IPS DF 4.7 (cell line): Measurements from ENCODE around the gene SLX4IP.

Experiments used
- DNase-seq: peaks from one replicate; pipeline ENCODE4 v3.0.0-alpha.2; 2013; ENCODE audit warnings: low spot score; ENCODE audit errors: extremely low read depth

SLX4IP gene

GRCh38 chr20:10631126-10631525, 196.0 kb downstream of the SLX4IP start:
- no peak for DNase-seq

DNA sequence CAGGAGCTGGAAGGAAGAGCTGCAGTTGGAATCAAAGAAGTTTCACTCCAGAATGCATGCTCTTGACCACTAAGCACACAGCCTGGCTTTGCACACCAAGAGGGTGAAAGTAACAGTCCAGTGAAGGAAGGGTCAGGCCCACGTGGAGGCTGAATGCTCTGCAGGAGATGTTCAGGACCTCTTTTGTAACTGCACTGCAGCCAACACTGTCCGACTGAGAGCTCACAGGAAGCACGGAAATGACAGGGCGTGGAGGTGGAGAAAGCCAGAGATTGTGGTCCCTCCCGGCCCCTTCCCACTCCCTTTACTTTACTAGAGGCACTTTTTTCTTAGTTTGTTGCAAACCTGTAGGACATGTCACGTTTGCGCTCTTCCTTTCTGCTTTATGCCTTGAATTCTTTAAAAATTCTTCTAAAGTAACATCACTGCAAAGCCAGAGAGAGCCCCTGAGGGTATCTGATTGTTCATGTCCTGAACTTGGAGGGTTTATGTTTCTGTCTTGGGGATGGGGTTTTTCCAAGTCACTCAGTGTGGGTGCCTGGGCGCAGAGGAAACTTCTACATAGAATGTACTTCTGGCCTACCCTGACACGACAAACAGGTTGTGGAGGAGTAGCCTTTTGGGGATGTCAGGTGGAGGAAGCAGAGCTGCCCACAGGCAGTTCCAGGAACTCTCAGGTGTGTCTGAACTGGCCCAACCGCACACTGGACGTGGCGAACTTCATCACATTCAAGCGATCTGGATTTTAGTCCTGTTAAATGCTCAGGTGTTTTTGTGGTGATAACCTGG, 197.8 kb downstream of the SLX4IP start:
- DNase-seq, result no peak

- no peak for DNase-seq
Measured at GRCh38 chr20:10633718-10634117, 198.6 kb downstream of the SLX4IP start.

DNA sequence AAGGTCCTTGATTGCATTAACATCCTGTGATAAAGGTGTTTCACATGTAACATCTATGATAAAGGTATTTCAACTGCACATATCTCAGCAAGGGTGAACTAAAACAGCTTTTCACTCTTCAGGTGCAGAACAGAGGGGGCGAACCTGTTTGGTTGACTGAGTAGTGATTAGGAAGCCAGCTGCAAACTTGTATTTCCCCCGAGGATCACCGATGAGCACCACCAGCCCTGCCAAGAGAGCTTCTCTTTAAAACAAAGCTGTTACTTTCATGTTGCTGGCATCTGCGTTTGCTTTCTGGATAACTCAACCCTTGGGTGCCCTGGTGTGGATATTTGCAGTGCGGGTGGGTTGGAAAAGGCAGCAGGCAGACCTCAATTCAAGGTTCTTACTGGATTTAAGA, 199.1 kb downstream of the SLX4IP start:
- DNase-seq, result no peak

GRCh38 chr20:10634683-10635411, 199.7 kb downstream of the SLX4IP start:
- no peak for DNase-seq

DNA sequence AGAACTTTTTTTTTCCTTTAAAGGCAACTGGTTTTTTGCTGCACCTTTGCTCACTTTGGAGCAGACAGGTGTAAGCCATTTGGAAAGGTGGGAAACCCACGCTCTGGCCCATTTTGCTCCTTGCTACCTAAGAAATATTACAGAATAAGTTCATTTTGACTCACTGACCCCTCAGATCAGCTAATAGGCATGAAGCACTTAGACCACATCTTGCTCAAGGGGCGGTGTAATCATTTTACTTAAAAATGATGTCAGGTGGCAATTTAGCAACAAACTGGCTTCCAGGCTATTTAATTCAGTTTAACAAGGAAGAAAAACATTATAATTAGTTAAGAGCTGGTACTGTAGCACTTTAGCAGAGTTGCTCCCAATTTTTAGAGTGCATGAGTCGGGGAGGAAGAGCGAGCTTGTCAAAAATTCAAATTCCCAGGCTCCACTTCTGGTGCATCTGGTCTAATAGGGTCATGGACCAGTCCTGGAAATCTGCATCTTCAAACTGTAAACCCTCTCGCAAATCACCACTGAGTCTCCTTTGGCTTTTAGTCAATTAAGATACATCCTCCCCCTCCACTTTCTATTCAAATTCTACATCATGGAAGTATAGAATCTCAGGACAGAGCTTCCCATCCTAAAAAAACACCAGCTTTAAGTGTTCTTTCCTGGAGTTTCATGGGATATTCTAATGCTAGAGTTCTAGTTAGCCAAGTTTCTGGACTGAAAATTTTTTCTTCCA, 200.5 kb downstream of the SLX4IP start:
- DNase-seq, result no peak

GRCh38 chr20:10636326-10636818, 201.3 kb downstream of the SLX4IP start:
- DNase-seq, result no peak

- no peak for DNase-seq
Measured at GRCh38 chr20:10637031-10637559, 202.0 kb downstream of the SLX4IP start.

- DNase-seq, result peak; percentile 84
Measured at GRCh38 chr20:10637563-10637962, 202.5 kb downstream of the SLX4IP start.

- DNase-seq, result no peak
Measured at GRCh38 chr20:10639077-10639736, 204.1 kb downstream of the SLX4IP start.

DNA sequence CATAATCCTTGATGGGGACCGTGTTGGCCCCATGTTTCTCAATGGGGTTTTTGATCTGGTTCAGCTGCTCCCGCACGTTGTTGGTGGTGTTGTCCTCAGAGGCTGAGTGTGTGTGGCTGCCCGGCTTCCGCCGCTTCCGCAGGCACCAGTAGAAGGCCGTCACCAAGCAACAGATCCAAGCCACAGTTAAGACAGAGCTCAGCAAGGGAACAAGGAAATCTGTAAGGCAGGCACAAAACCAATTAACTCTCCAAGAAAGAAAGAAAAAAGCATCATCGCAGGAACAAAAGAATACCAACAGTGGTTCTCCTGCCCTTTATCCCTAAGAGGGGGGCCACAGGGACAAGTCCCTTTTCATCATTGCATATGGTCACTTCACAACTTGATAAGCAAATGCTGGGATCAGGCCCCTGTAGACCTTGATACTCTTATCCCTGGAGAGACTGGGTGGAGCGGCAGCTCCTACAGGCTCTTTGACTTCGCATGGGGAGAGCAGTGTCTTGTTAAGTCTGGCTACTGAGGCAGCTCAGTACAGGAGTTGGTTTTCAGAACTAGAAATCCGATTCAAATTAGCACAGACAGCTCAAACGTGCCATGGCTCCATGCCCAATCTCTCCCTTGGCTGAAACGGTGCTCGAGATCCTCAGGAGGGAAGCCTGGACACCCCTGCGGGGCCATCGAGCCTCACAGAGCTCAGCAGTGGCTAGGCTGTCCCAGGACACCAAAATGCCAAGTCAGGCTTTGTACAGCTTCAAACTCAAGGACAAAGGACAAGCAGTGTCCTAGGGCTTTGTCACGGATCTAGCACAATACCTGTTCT, 204.8 kb downstream of the SLX4IP start:
- no peak for DNase-seq

- DNase-seq, result no peak
Measured at GRCh38 chr20:10640897-10641296, 205.8 kb downstream of the SLX4IP start.

GRCh38 chr20:10641467-10641866, 206.4 kb downstream of the SLX4IP start:
- no peak for DNase-seq

- DNase-seq, result no peak
Measured at GRCh38 chr20:10641893-10642292, 206.8 kb downstream of the SLX4IP start.

DNA sequence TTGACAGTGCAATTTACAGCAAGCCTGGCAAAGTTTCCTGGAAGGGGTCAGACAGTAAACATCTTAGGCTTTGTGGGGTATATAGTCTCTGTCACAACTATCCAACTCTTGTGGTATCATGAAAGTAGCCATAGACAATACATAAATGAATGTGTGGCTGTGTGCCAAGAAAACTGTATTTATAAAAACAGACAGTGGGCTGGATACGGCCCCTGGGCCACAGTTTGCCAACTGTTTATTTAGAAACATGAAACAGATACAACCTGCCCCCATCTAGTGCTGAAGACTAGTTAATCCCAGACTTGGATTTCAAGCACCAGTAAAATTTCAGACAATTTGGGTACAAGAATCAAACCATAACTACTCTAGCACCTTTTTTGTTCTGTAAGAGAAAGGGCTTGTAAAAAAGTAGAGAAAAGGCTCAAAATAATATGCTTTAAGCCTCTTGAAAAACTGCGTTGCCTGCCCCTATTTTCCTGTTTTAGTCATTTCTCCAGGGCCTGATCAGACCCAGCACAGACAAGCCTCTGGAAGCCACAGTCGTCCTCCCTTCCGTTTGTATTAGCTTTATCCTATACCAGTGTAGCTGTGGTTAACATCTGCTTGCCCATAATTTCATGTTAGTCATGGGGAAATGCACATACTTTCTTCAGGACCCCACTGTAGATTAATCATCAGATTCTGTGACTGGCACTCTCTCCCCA, 207.9 kb downstream of the SLX4IP start:
- DNase-seq, result no peak

DNA sequence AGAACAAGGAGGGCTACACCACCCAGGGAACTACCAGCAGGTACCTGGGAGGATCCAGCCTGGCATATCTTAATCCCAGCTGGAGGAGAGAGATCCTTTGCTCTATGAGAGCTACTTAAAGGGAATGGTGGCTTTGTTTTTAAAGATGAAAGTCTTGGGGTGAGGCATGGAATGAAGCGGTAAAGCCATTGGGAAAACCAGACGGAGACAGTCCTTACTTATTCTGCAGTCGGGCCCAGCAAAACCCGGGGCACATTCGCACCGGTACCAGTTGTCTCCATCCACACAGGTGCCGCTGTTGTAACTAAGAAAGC, 208.4 kb downstream of the SLX4IP start:
- no peak for DNase-seq

DNA sequence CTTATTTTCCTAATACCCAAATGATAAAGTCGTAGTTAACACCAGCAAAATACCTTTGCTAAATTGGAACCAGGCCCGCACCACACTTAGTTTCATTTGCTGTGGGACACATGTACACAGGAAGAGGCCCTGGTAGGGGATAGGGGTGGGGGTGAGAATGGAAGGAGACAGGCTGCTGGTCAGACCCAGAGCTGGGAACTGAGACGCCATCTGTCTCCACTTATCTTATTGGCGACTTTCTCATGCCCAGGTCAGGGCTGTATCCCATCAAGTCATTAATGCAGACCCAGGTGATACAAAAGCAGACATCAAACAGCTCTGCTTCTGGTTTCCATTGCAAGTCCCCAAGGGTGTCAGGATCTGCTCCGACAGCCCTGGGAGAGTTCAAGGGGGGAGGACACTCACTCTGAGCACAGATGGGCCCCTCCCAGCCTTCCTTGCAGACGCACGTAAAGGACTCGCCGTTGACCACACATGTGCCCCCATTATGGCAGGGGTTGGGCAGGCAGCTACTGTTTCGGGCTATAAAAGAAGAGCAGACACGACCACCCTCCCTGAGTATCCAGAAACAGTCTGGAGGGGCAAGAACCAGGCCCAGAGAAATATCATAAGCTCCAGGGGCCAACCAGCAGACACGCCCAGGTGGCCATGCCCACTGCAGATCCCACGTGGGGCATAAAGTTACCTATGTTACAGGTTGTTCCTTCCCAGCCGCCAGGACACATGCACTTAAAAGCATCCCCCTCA, 209.5 kb downstream of the SLX4IP start:
- no peak for DNase-seq

GRCh38 chr20:10645205-10645570, 210.1 kb downstream of the SLX4IP start:
- no peak for DNase-seq

- no peak for DNase-seq
Measured at GRCh38 chr20:10646006-10646405, 210.9 kb downstream of the SLX4IP start.
